ENCODE data around the gene GNAI3.

Gene GNAI3

GRCh38 chr1:109636201-109636952 lies 88.0 kb downstream of the GNAI3 start:
- no peak overlapping the region for H3K9ac ChIP-seq (ENCODE audit: low read length)
- no peak overlapping the region for H3K4me3 ChIP-seq (ENCODE audit: low read length)
- no peaks in the 10 kb centered on the region for H3K9me3 ChIP-seq (ENCODE audit: control insufficient read depth, low read length)
- peak; percentile 35 for DNase-seq (ENCODE audit: low read depth)
- H3K36me3 ChIP-seq (ENCODE audit: control insufficient read depth, insufficient read depth, low read length, severe bottlenecking) = peaks cover 6% of the 10 kb centered on the region
- H3K4me1 ChIP-seq (ENCODE audit: control insufficient read depth, insufficient read depth, low read length) = peaks cover 12% of the 10 kb centered on the region
- H3K27me3 ChIP-seq (replicated peaks; ENCODE audit: control insufficient read depth, insufficient read depth, low read length) = no peaks in the 10 kb centered on the region

GRCh38 chr1:109637446-109637845 lies 89.0 kb downstream of the GNAI3 start:
- Histone ChIP-seq H3K27me3 (replicated peaks; ENCODE audit: control insufficient read depth, insufficient read depth, low read length) (no peaks in the 10 kb centered on the region), H3K4me3 (ENCODE audit: low read length) (no peak overlapping the region), H3K36me3 (ENCODE audit: control insufficient read depth, insufficient read depth, low read length, severe bottlenecking) (no peaks in the 10 kb centered on the region), H3K4me1 (ENCODE audit: control insufficient read depth, insufficient read depth, low read length) (peaks cover 12% of the 10 kb centered on the region), H3K9me3 (ENCODE audit: control insufficient read depth, low read length) (no peaks in the 10 kb centered on the region), H3K9ac (ENCODE audit: low read length) (no peak overlapping the region)
- DNase-seq (ENCODE audit: low read depth) = no peak

- Histone ChIP-seq H3K27me3 (replicated peaks; ENCODE audit: control insufficient read depth, insufficient read depth, low read length) (no peaks in the 10 kb centered on the region), H3K36me3 (ENCODE audit: control insufficient read depth, insufficient read depth, low read length, severe bottlenecking) (no peaks in the 10 kb centered on the region), H3K9me3 (ENCODE audit: control insufficient read depth, low read length) (no peaks in the 10 kb centered on the region), H3K4me1 (ENCODE audit: control insufficient read depth, insufficient read depth, low read length) (peaks cover 15% of the 10 kb centered on the region), H3K9ac (ENCODE audit: low read length) (no peak overlapping the region), H3K4me3 (ENCODE audit: low read length) (no peak overlapping the region)
- no peak for DNase-seq (ENCODE audit: low read depth)
Measured at GRCh38 chr1:109639063-109639840, 90.8 kb downstream of the GNAI3 start.

- no peaks in the 10 kb centered on the region for H3K27me3 ChIP-seq (replicated peaks; ENCODE audit: control insufficient read depth, insufficient read depth, low read length)
- no peak for DNase-seq (ENCODE audit: low read depth)
- no peaks in the 10 kb centered on the region for H3K9me3 ChIP-seq (ENCODE audit: control insufficient read depth, low read length)
- H3K9ac ChIP-seq (ENCODE audit: low read length) = no peak overlapping the region
- no peaks in the 10 kb centered on the region for H3K36me3 ChIP-seq (ENCODE audit: control insufficient read depth, insufficient read depth, low read length, severe bottlenecking)
- H3K4me1 ChIP-seq (ENCODE audit: control insufficient read depth, insufficient read depth, low read length) = peaks cover 15% of the 10 kb centered on the region
- H3K4me3 ChIP-seq (ENCODE audit: low read length) = no peak overlapping the region
Measured at GRCh38 chr1:109639841-109640184, 91.4 kb downstream of the GNAI3 start.

GRCh38 chr1:109640285-109640865 lies 92.0 kb downstream of the GNAI3 start:
- no peak overlapping the region for H3K4me3 ChIP-seq (ENCODE audit: low read length)
- DNase-seq (ENCODE audit: low read depth) = peak; percentile 88
- no peaks in the 10 kb centered on the region for H3K9me3 ChIP-seq (ENCODE audit: control insufficient read depth, low read length)
- no peak overlapping the region for H3K9ac ChIP-seq (ENCODE audit: low read length)
- H3K4me1 ChIP-seq (ENCODE audit: control insufficient read depth, insufficient read depth, low read length) = peaks cover 15% of the 10 kb centered on the region
- H3K27me3 ChIP-seq (replicated peaks; ENCODE audit: control insufficient read depth, insufficient read depth, low read length) = no peaks in the 10 kb centered on the region
- H3K36me3 ChIP-seq (ENCODE audit: control insufficient read depth, insufficient read depth, low read length, severe bottlenecking) = no peaks in the 10 kb centered on the region

- Histone ChIP-seq H3K9me3 (ENCODE audit: control insufficient read depth, low read length) (no peaks in the 10 kb centered on the region), H3K4me1 (ENCODE audit: control insufficient read depth, insufficient read depth, low read length) (peaks cover 9% of the 10 kb centered on the region), H3K36me3 (ENCODE audit: control insufficient read depth, insufficient read depth, low read length, severe bottlenecking) (no peaks in the 10 kb centered on the region), H3K9ac (ENCODE audit: low read length) (no peak overlapping the region), H3K4me3 (ENCODE audit: low read length) (no peak overlapping the region), H3K27me3 (replicated peaks; ENCODE audit: control insufficient read depth, insufficient read depth, low read length) (no peaks in the 10 kb centered on the region)
- no peak for DNase-seq (ENCODE audit: low read depth)
Measured at GRCh38 chr1:109641078-109641740, 92.8 kb downstream of the GNAI3 start.

- no peak for DNase-seq (ENCODE audit: low read depth)
- H3K36me3 ChIP-seq (ENCODE audit: control insufficient read depth, insufficient read depth, low read length, severe bottlenecking) = no peaks in the 10 kb centered on the region
- H3K27me3 ChIP-seq (replicated peaks; ENCODE audit: control insufficient read depth, insufficient read depth, low read length) = no peaks in the 10 kb centered on the region
- H3K4me1 ChIP-seq (ENCODE audit: control insufficient read depth, insufficient read depth, low read length) = peaks cover 3% of the 10 kb centered on the region
- no peak overlapping the region for H3K9ac ChIP-seq (ENCODE audit: low read length)
- no peaks in the 10 kb centered on the region for H3K9me3 ChIP-seq (ENCODE audit: control insufficient read depth, low read length)
- no peak overlapping the region for H3K4me3 ChIP-seq (ENCODE audit: low read length)
Measured at GRCh38 chr1:109641861-109642260, 93.4 kb downstream of the GNAI3 start.

- no peaks in the 10 kb centered on the region for H3K36me3 ChIP-seq (ENCODE audit: control insufficient read depth, insufficient read depth, low read length, severe bottlenecking)
- H3K27me3 ChIP-seq (replicated peaks; ENCODE audit: control insufficient read depth, insufficient read depth, low read length) = no peaks in the 10 kb centered on the region
- H3K9me3 ChIP-seq (ENCODE audit: control insufficient read depth, low read length) = no peaks in the 10 kb centered on the region
- H3K4me3 ChIP-seq (ENCODE audit: low read length) = no peak overlapping the region
- DNase-seq (ENCODE audit: low read depth) = no peak
- H3K9ac ChIP-seq (ENCODE audit: low read length) = peak overlapping the region; percentile 35
- peaks cover 3% of the 10 kb centered on the region for H3K4me1 ChIP-seq (ENCODE audit: control insufficient read depth, insufficient read depth, low read length)
Measured at GRCh38 chr1:109642626-109643025, 94.2 kb downstream of the GNAI3 start.

GRCh38 chr1:109643385-109644230 lies 95.2 kb downstream of the GNAI3 start:
- peak overlapping the region; percentile 66 for H3K9ac ChIP-seq (ENCODE audit: low read length)
- no peaks in the 10 kb centered on the region for H3K9me3 ChIP-seq (ENCODE audit: control insufficient read depth, low read length)
- H3K4me1 ChIP-seq (ENCODE audit: control insufficient read depth, insufficient read depth, low read length) = peaks cover 3% of the 10 kb centered on the region
- no peak overlapping the region for H3K4me3 ChIP-seq (ENCODE audit: low read length)
- no peaks in the 10 kb centered on the region for H3K36me3 ChIP-seq (ENCODE audit: control insufficient read depth, insufficient read depth, low read length, severe bottlenecking)
- peak; percentile 64 for DNase-seq (ENCODE audit: low read depth)
- H3K27me3 ChIP-seq (replicated peaks; ENCODE audit: control insufficient read depth, insufficient read depth, low read length) = no peaks in the 10 kb centered on the region

GRCh38 chr1:109644670-109645069 lies 96.3 kb downstream of the GNAI3 start:
- Histone ChIP-seq H3K9ac (ENCODE audit: low read length) (no peak overlapping the region), H3K4me1 (ENCODE audit: control insufficient read depth, insufficient read depth, low read length) (peaks cover 3% of the 10 kb centered on the region), H3K4me3 (ENCODE audit: low read length) (no peak overlapping the region), H3K9me3 (ENCODE audit: control insufficient read depth, low read length) (no peaks in the 10 kb centered on the region), H3K27me3 (replicated peaks; ENCODE audit: control insufficient read depth, insufficient read depth, low read length) (no peaks in the 10 kb centered on the region), H3K36me3 (ENCODE audit: control insufficient read depth, insufficient read depth, low read length, severe bottlenecking) (no peaks in the 10 kb centered on the region)
- DNase-seq (ENCODE audit: low read depth) = no peak
